Activated CD4-positive, alpha-beta T cell treated with anti-CD3 and anti-CD28 coated beads, Interleukin-2, amount 10 ng/mL, durations not matched to agents 24 days and 14 days (primary cell): ENCODE measurements around the gene FAM107B. TPM values are rescaled to one million over a fixed set of nuclear protein-coding genes. Genes with fewer than 3 reads are reported as not detected.

Experiments used
- DNase-seq: peaks from one replicate; pipeline ENCODE4 v3.0.0; 2022
- H3K27ac Mint-ChIP-seq: one replicate; pipeline ENCODE4 v1.8.0; 2022; ENCODE audit warnings: mild to moderate bottlenecking, mixed read lengths
- H3K27me3 Mint-ChIP-seq: one replicate; pipeline ENCODE4 v1.8.0; 2022; ENCODE audit warnings: mixed read lengths
- H3K36me3 Mint-ChIP-seq: one replicate; pipeline ENCODE4 v1.8.0; 2022; ENCODE audit warnings: low read depth, mild to moderate bottlenecking, mixed read lengths
- H3K4me1 Mint-ChIP-seq: one replicate; pipeline ENCODE4 v1.8.0; 2021; ENCODE audit warnings: mixed read lengths
- H3K4me3 Mint-ChIP-seq: one replicate; pipeline ENCODE4 v1.8.0; 2022; ENCODE audit warnings: mild to moderate bottlenecking, moderate library complexity, mixed read lengths
- H3K9me3 Mint-ChIP-seq: one replicate; pipeline ENCODE4 v1.8.0; 2021; ENCODE audit warnings: mixed read lengths
- intact Hi-C: fragments of 100-400 bp; cut with micrococcal nuclease; formaldehyde crosslinking; loops from one replicate; pipeline ENCODE4 v1.15.1; 2023
- total RNA-seq: library from RNA; stranded (reverse); gene quantifications from 2 replicates; pipeline ENCODE4 v1.2.3, GENCODE V29; 2022

FAM107B gene
- total RNA-seq, 1 donor from 2014 or later, result 113 TPM

- H3K27me3 Mint-ChIP-seq, result no peaks in the 10 kb centered on the region
- H3K4me3 Mint-ChIP-seq, result no peak overlapping the region
- no peak for DNase-seq
- H3K9me3 Mint-ChIP-seq, result no peaks in the 10 kb centered on the region
- H3K4me1 Mint-ChIP-seq, result peaks cover 48% of the 10 kb centered on the region
- intact Hi-C loops, result loop anchor here (5.0 kb wide), 1 partner anchor 37 kb away; no protein-coding TSS in a partner anchor
- H3K36me3 Mint-ChIP-seq, result peaks cover 69% of the 10 kb centered on the region
- peak overlapping the region; percentile 22 for H3K27ac Mint-ChIP-seq
Observed at GRCh38 chr10:14524691-14525324, 249.9 kb downstream of the FAM107B start.

- Mint-ChIP-seq H3K27me3 (no peaks in the 10 kb centered on the region), H3K4me1 (peaks cover 33% of the 10 kb centered on the region), H3K4me3 (no peak overlapping the region), H3K36me3 (peaks cover 67% of the 10 kb centered on the region), H3K9me3 (no peaks in the 10 kb centered on the region), H3K27ac (peak overlapping the region; percentile 9)
- DNase-seq, result no peak
- intact Hi-C loops, result no loop called here
Observed at GRCh38 chr10:14523286-14523685, 251.4 kb downstream of the FAM107B start.

GRCh38 chr10:14519785-14520184 lies 254.9 kb downstream of the FAM107B start:
- intact Hi-C loops, result no loop called here
- Mint-ChIP-seq H3K27ac (no peak overlapping the region), H3K36me3 (peaks cover 65% of the 10 kb centered on the region), H3K27me3 (no peaks in the 10 kb centered on the region), H3K4me1 (peaks cover 8% of the 10 kb centered on the region), H3K4me3 (no peak overlapping the region), H3K9me3 (peaks cover 3% of the 10 kb centered on the region)
- DNase-seq, result no peak

- Mint-ChIP-seq H3K27me3 (no peaks in the 10 kb centered on the region), H3K4me1 (peaks cover 4% of the 10 kb centered on the region), H3K36me3 (peaks cover 64% of the 10 kb centered on the region), H3K4me3 (no peak overlapping the region), H3K9me3 (peaks cover 3% of the 10 kb centered on the region), H3K27ac (no peak overlapping the region)
- intact Hi-C loops, result no loop called here
- DNase-seq, result no peak
Observed at GRCh38 chr10:14518149-14518548, 256.5 kb downstream of the FAM107B start.

GRCh38 chr10:14513123-14513522 lies 261.6 kb downstream of the FAM107B start:
- Mint-ChIP-seq H3K4me1 (peaks cover 7% of the 10 kb centered on the region), H3K36me3 (peaks cover 56% of the 10 kb centered on the region), H3K9me3 (peaks cover 7% of the 10 kb centered on the region), H3K27me3 (no peaks in the 10 kb centered on the region), H3K27ac (no peak overlapping the region), H3K4me3 (no peak overlapping the region)
- DNase-seq, result no peak
- intact Hi-C loops, result no loop called here

GRCh38 chr10:14510346-14510745 lies 264.4 kb downstream of the FAM107B start:
- H3K36me3 Mint-ChIP-seq, result peaks cover 47% of the 10 kb centered on the region
- H3K4me3 Mint-ChIP-seq, result no peak overlapping the region
- intact Hi-C loops, result no loop called here
- DNase-seq, result no peak
- H3K4me1 Mint-ChIP-seq, result peaks cover 21% of the 10 kb centered on the region
- peaks cover 9% of the 10 kb centered on the region for H3K9me3 Mint-ChIP-seq
- no peaks in the 10 kb centered on the region for H3K27me3 Mint-ChIP-seq
- no peak overlapping the region for H3K27ac Mint-ChIP-seq

GRCh38 chr10:14508725-14509124 lies 266.0 kb downstream of the FAM107B start:
- H3K4me3 Mint-ChIP-seq, result no peak overlapping the region
- no peak for DNase-seq
- no peaks in the 10 kb centered on the region for H3K27me3 Mint-ChIP-seq
- H3K36me3 Mint-ChIP-seq, result peaks cover 43% of the 10 kb centered on the region
- H3K9me3 Mint-ChIP-seq, result peaks cover 9% of the 10 kb centered on the region
- intact Hi-C loops, result loop anchor here (2.0 kb wide), 1 partner anchor 18 kb away; no protein-coding TSS in a partner anchor
- peak overlapping the region; percentile 51 for H3K27ac Mint-ChIP-seq
- H3K4me1 Mint-ChIP-seq, result peaks cover 21% of the 10 kb centered on the region

GRCh38 chr10:14507781-14508180 lies 266.9 kb downstream of the FAM107B start:
- Mint-ChIP-seq H3K9me3 (peaks cover 9% of the 10 kb centered on the region), H3K36me3 (peaks cover 38% of the 10 kb centered on the region), H3K27ac (peak overlapping the region; percentile 30), H3K27me3 (no peaks in the 10 kb centered on the region), H3K4me1 (peaks cover 21% of the 10 kb centered on the region), H3K4me3 (no peak overlapping the region)
- intact Hi-C loops, result loop anchor here (1.0 to 2.0 kb wide), 2 partner anchors 19 to 141 kb away; no protein-coding TSS in a partner anchor
- DNase-seq, result no peak

GRCh38 chr10:14507176-14507575 lies 267.5 kb downstream of the FAM107B start:
- Mint-ChIP-seq H3K4me3 (peak overlapping the region; percentile 29), H3K4me1 (peaks cover 21% of the 10 kb centered on the region), H3K9me3 (peaks cover 9% of the 10 kb centered on the region), H3K27me3 (no peaks in the 10 kb centered on the region), H3K27ac (peak overlapping the region; percentile 72), H3K36me3 (peaks cover 33% of the 10 kb centered on the region)
- intact Hi-C loops, result loop anchor here (1.0 kb wide), 1 partner anchor 141 kb away; no protein-coding TSS in a partner anchor
- DNase-seq, result peak; percentile 85

GRCh38 chr10:14502431-14502830 lies 272.3 kb downstream of the FAM107B start:
- no peak overlapping the region for H3K4me3 Mint-ChIP-seq
- H3K36me3 Mint-ChIP-seq, result peaks cover 9% of the 10 kb centered on the region
- H3K27me3 Mint-ChIP-seq, result peaks cover 4% of the 10 kb centered on the region
- intact Hi-C loops, result loop anchor here (5.0 kb wide), 2 partner anchors 35 to 450 kb away; partner anchors contain the start of gene DCLRE1C
- H3K4me1 Mint-ChIP-seq, result peaks cover 14% of the 10 kb centered on the region
- no peak for DNase-seq
- H3K27ac Mint-ChIP-seq, result no peak overlapping the region
- peaks cover 6% of the 10 kb centered on the region for H3K9me3 Mint-ChIP-seq

GRCh38 chr10:14500172-14500765 lies 274.4 kb downstream of the FAM107B start:
- peaks cover 15% of the 10 kb centered on the region for H3K27me3 Mint-ChIP-seq
- peaks cover 8% of the 10 kb centered on the region for H3K4me1 Mint-ChIP-seq
- H3K27ac Mint-ChIP-seq, result no peak overlapping the region
- no peak for DNase-seq
- no peaks in the 10 kb centered on the region for H3K36me3 Mint-ChIP-seq
- intact Hi-C loops, result loop anchor here (5.0 kb wide), 2 partner anchors 37 to 452 kb away; partner anchors contain the start of gene DCLRE1C
- no peaks in the 10 kb centered on the region for H3K9me3 Mint-ChIP-seq
- no peak overlapping the region for H3K4me3 Mint-ChIP-seq

GRCh38 chr10:14499601-14499904 lies 275.1 kb downstream of the FAM107B start:
- Mint-ChIP-seq H3K4me3 (no peak overlapping the region), H3K27me3 (peaks cover 15% of the 10 kb centered on the region), H3K36me3 (no peaks in the 10 kb centered on the region), H3K4me1 (peaks cover 8% of the 10 kb centered on the region), H3K27ac (no peak overlapping the region), H3K9me3 (no peaks in the 10 kb centered on the region)
- DNase-seq, result no peak
- intact Hi-C loops, result loop anchor here (1.0 to 10.0 kb wide), 6 partner anchors 105 to 607 kb away; partner anchors contain the start of genes CDNF, HSPA14 and MSANTD7

GRCh38 chr10:14498326-14498725 lies 276.4 kb downstream of the FAM107B start:
- Mint-ChIP-seq H3K36me3 (no peaks in the 10 kb centered on the region), H3K27ac (no peak overlapping the region), H3K27me3 (peaks cover 15% of the 10 kb centered on the region), H3K4me1 (peaks cover 8% of the 10 kb centered on the region), H3K9me3 (no peaks in the 10 kb centered on the region), H3K4me3 (no peak overlapping the region)
- intact Hi-C loops, result loop anchor here (2.0 to 10.0 kb wide), 5 partner anchors 106 to 608 kb away; partner anchors contain the start of genes CDNF, HSPA14 and MSANTD7
- no peak for DNase-seq

GRCh38 chr10:14491811-14492210 lies 282.9 kb downstream of the FAM107B start:
- H3K4me1 Mint-ChIP-seq, result no peaks in the 10 kb centered on the region
- no peak overlapping the region for H3K27ac Mint-ChIP-seq
- no peaks in the 10 kb centered on the region for H3K36me3 Mint-ChIP-seq
- intact Hi-C loops, result loop anchor here (10.0 kb wide), 1 partner anchor 413 kb away; no protein-coding TSS in a partner anchor
- no peaks in the 10 kb centered on the region for H3K9me3 Mint-ChIP-seq
- no peak overlapping the region for H3K4me3 Mint-ChIP-seq
- peaks cover 20% of the 10 kb centered on the region for H3K27me3 Mint-ChIP-seq
- DNase-seq, result no peak
